ENCODE data around the gene TTC9C. TPM values are rescaled to one million over a fixed set of nuclear protein-coding genes. Genes with fewer than 3 reads are reported as not detected.

TTC9C gene
- total RNA-seq, 1 experiment from 2014 or later: 33.3 TPM

GRCh38 chr11:62777389-62777788, 49.1 kb downstream of the TTC9C start (continued):
- no peak for TF ChIP-seq ZNF274 (IDR thresholded peaks at IDR 0.05; ENCODE audit: low read depth, low read length)

GRCh38 chr11:62778441-62778840, 50.2 kb downstream of the TTC9C start:
- H3K4me2 ChIP-seq (ENCODE audit: low read length): no peak overlapping the region
- no peaks in the 10 kb centered on the region for H3K27me3 ChIP-seq (ENCODE audit: insufficient read depth, low read length)
- H3K36me3 ChIP-seq (ENCODE audit: control insufficient read depth in 1 of 2, insufficient read depth in 2 of 2, low read length in 2 of 2): peaks cover 3 to 13% of the 10 kb centered on the region in 2 experiments; a peak in 3 of 4 replicates
- H3K4me1 ChIP-seq (ENCODE audit: control insufficient read depth in 1 of 2, insufficient read depth in 2 of 2, low read length in 2 of 2): no peaks in the 10 kb centered on the region
- ATAC-seq (no peak), DNase-seq (ENCODE audit: low read depth, low spot score) (no peak)
- intact Hi-C loops (cut with micrococcal nuclease): no loop called here
- no peak for TF ChIP-seq MAX (IDR thresholded peaks at IDR 0.05)
- TF ChIP-seq JUND (IDR thresholded peaks at IDR 0.05): no peak
- no peak for TF ChIP-seq YY1 (IDR thresholded peaks at IDR 0.05; ENCODE audit: extremely low read depth, insufficient replicate concordance, low read depth, low read length)
- no peak for TF ChIP-seq EZH2phosphoT487 (IDR thresholded peaks at IDR 0.05; ENCODE audit: borderline replicate concordance)
- TF ChIP-seq SIN3A (IDR thresholded peaks at IDR 0.05; ENCODE audit: low read depth): no peak
- TF ChIP-seq TCF7L2 (IDR thresholded peaks at IDR 0.05; ENCODE audit: borderline replicate concordance, extremely low read depth, insufficient read depth, insufficient read length): no peak
- no peak for TF ChIP-seq REST (IDR thresholded peaks at IDR 0.05; ENCODE audit: low read depth)
- no peak for TF ChIP-seq ZBTB33 (IDR thresholded peaks at IDR 0.05; ENCODE audit: extremely low read depth, insufficient replicate concordance, low read length)
- TF ChIP-seq ELF1 (IDR thresholded peaks at IDR 0.05; ENCODE audit: borderline replicate concordance, low read depth): no peak
- TF ChIP-seq POLR2AphosphoS5 (IDR thresholded peaks at IDR 0.05; ENCODE audit: low read depth, low read length): no peak
- no peak for TF ChIP-seq ZNF274 (IDR thresholded peaks at IDR 0.05; ENCODE audit: low read depth, low read length)
- no peak for TF ChIP-seq ZFX (IDR thresholded peaks at IDR 0.05)
- H3K79me2 ChIP-seq (ENCODE audit: insufficient read depth, low read length): 0 out of 2 replicates have a peak, but pooled peaks cover 7% of the 10 kb centered on the region
- no peak overlapping the region for H2AFZ ChIP-seq (ENCODE audit: low read depth, low read length, poor library complexity, severe bottlenecking)
- BruUV-seq (replicated peaks): no TSS peak
- ChIA-PET RAD21 (ENCODE audit: low non-redundant PET in 1 of 2, low total read pairs in 2 of 2, uncharacterized antibody in 2 of 2, unreplicated experiment in 2 of 2) (no interaction called here), POLR2A (no interaction called here), CTCF (interaction anchor here (2.7 kb wide), 1 partner anchor 8 kb away, joined by 7 read pairs; no protein-coding TSS in a partner anchor)
- H3K9me2 ChIP-seq (ENCODE audit: insufficient read depth): no peaks in the 10 kb centered on the region
- no peak overlapping the region for H3K9ac ChIP-seq (ENCODE audit: low read length)
- no peak overlapping the region for H3K4me3 ChIP-seq (replicated peaks in 1 of 2; ENCODE audit: low read depth in 1 of 2, low read length in 2 of 2)
- no peaks in the 10 kb centered on the region for H4K20me1 ChIP-seq (ENCODE audit: insufficient read depth)
- H3K9me3 ChIP-seq (ENCODE audit: control insufficient read depth in 1 of 2, insufficient read depth in 1 of 2, low read depth in 1 of 2, low read length in 2 of 2): no peaks in the 10 kb centered on the region
- H3K27ac ChIP-seq (ENCODE audit: low read depth, low read length): no peak overlapping the region

Data from HCT116 (cell line).